Trophoblast cell (in vitro differentiated cells and primary cell): ENCODE measurements around the gene RCN1.
"Not testable (repeated sequence)": the region's sequence is repeated elsewhere in the genome, so short reads cannot be mapped to it uniquely, and the experiment has no call there.

Experiments
- DNase-seq, 2 donors: peaks; one replicate each; pipeline ENCODE4 v3.0.0-alpha.2; 2016
- H2AFZ ChIP-seq: 2 replicates; pipeline ENCODE4 v1.6.1; 2013; ENCODE audit warnings: low read length, moderate library complexity, mild to moderate bottlenecking; ENCODE audit not compliant: insufficient read depth, poor library complexity
- H2AK5ac ChIP-seq: 2 replicates; pipeline ENCODE4 v1.6.1; 2013; ENCODE audit warnings: mild to moderate bottlenecking, low read length
- H2BK120ac ChIP-seq: 2 replicates; pipeline ENCODE4 v1.6.1; 2013; ENCODE audit warnings: low read length, mild to moderate bottlenecking, moderate library complexity; ENCODE audit not compliant: insufficient read depth, poor library complexity
- H2BK12ac ChIP-seq: 2 replicates; pipeline ENCODE4 v1.6.1; 2013; ENCODE audit warnings: mild to moderate bottlenecking, low read length, moderate library complexity
- H2BK5ac ChIP-seq: 2 replicates; pipeline ENCODE4 v1.6.1; 2013; ENCODE audit warnings: low read length, low read depth, moderate library complexity, mild to moderate bottlenecking; ENCODE audit not compliant: poor library complexity
- H3K14ac ChIP-seq: 2 replicates; pipeline ENCODE4 v1.6.1; 2013; ENCODE audit warnings: mild to moderate bottlenecking, low read length
- H3K18ac ChIP-seq: 2 replicates; pipeline ENCODE4 v1.6.1; 2013; ENCODE audit warnings: mild to moderate bottlenecking, low read length
- H3K23ac ChIP-seq: 2 replicates; pipeline ENCODE4 v1.6.1; 2013; ENCODE audit warnings: low read length
- H3K27ac ChIP-seq: 2 replicates; pipeline ENCODE4 v1.5.1; 2013; ENCODE audit warnings: low read depth, mild to moderate bottlenecking, inconsistent platforms, low read length, moderate library complexity
- H3K27me3 ChIP-seq: 2 replicates; pipeline ENCODE4 v1.6.1; 2013; ENCODE audit warnings: inconsistent platforms, mild to moderate bottlenecking, low read length, moderate library complexity; ENCODE audit not compliant: insufficient read depth
- H3K36me3 ChIP-seq, 2 experiments: 1 replicate in 1 of 2; 2 replicates in 1 of 2; pipeline ENCODE4 v1.6.1; 2013; ENCODE audit warnings: low read length in 2 of 2, mild to moderate bottlenecking in 2 of 2, moderate library complexity in 1 of 2; ENCODE audit not compliant: insufficient read depth in 2 of 2, control insufficient read depth in 1 of 2
- H3K4ac ChIP-seq: 2 replicates; pipeline ENCODE4 v1.6.1; 2013; ENCODE audit warnings: low read depth, mild to moderate bottlenecking, low read length, moderate library complexity
- H3K4me1 ChIP-seq, 2 experiments: 1 replicate in 1 of 2; 2 replicates in 1 of 2; pipeline ENCODE4 v1.6.1; 2013; ENCODE audit warnings: low read length in 2 of 2, mild to moderate bottlenecking in 2 of 2, moderate library complexity in 1 of 2; ENCODE audit not compliant: insufficient read depth in 2 of 2, control insufficient read depth in 1 of 2
- H3K4me2 ChIP-seq: 2 replicates; pipeline ENCODE4 v1.6.1; 2013; ENCODE audit warnings: inconsistent platforms, mild to moderate bottlenecking, low read length, moderate library complexity
- H3K4me3 ChIP-seq: 2 replicates; pipeline ENCODE4 v1.5.1; 2013; ENCODE audit warnings: mild to moderate bottlenecking, low read depth, low read length, inconsistent platforms
- H3K79me1 ChIP-seq: one replicate; pipeline ENCODE4 v1.6.1; 2013; ENCODE audit warnings: low read length
- H3K79me2 ChIP-seq: 2 replicates; pipeline ENCODE4 v1.6.1; 2013; ENCODE audit warnings: low read length, mild to moderate bottlenecking; ENCODE audit not compliant: control insufficient read depth, insufficient read depth, poor library complexity
- H3K9ac ChIP-seq: 2 replicates; pipeline ENCODE4 v1.6.1; 2013; ENCODE audit warnings: mild to moderate bottlenecking, low read length
- H3K9me3 ChIP-seq: 2 replicates; pipeline ENCODE4 v1.6.1; 2013; ENCODE audit warnings: low read depth, mild to moderate bottlenecking, control low read depth, inconsistent platforms, low read length; ENCODE audit not compliant: insufficient read depth
- H4K12ac ChIP-seq: 2 replicates; pipeline ENCODE4 v1.6.1; 2013; ENCODE audit warnings: low read depth, mild to moderate bottlenecking, low read length, moderate library complexity
- H4K8ac ChIP-seq: 2 replicates; pipeline ENCODE4 v1.6.1; 2013; ENCODE audit warnings: low read depth, mild to moderate bottlenecking, low read length, moderate library complexity
- H4K91ac ChIP-seq: one replicate; pipeline ENCODE4 v1.6.1; 2013; ENCODE audit warnings: low read depth, mild to moderate bottlenecking, low read length, moderate library complexity
- WGBS: extraction: QIAGEN DNeasy Blood & Tissue Kit; methylation state at CpG from one replicate; pipeline ENCODE4 v1.1.7; 2013; ENCODE audit warnings: missing lambda C conversion rate; ENCODE audit not compliant: insufficient read length, insufficient coverage; ENCODE audit errors: extremely low coverage; 5-methylcytosine and 5-hydroxymethylcytosine counted together

The RCN1 gene

GRCh38 chr11:32056438-32056837 lies 34.4 kb upstream of the RCN1 start:
- Histone ChIP-seq H3K23ac (no peak overlapping the region), H3K14ac (no peak overlapping the region), H3K4me2 (no peak overlapping the region), H3K79me1 (no peaks in the 10 kb centered on the region), H3K36me3 (no peaks in the 10 kb centered on the region), H3K4me1 (no peaks in the 10 kb centered on the region), H2AK5ac (no peak overlapping the region), H4K8ac (no peak overlapping the region), H3K79me2 (no peaks in the 10 kb centered on the region), H3K27ac (no peak overlapping the region), H2BK120ac (no peak overlapping the region), H3K4ac (no peak overlapping the region), H4K91ac (no peak overlapping the region), H3K9me3 (no peaks in the 10 kb centered on the region), H3K4me3 (no peak overlapping the region), H2BK5ac (no peak overlapping the region), H2AFZ (no peak overlapping the region), H3K27me3 (no peaks in the 10 kb centered on the region), H4K12ac (no peak overlapping the region), H3K18ac (no peak overlapping the region), H3K9ac (no peak overlapping the region), H2BK12ac (no peak overlapping the region)
- no peak for DNase-seq
- WGBS = no CpG with 5 or more reads among the region's 6 CpGs

- WGBS = no CpG with 5 or more reads among the region's 6 CpGs
Measured at GRCh38 chr11:32059686-32060462, 31.0 kb upstream of the RCN1 start.

GRCh38 chr11:32062540-32062939 lies 28.3 kb upstream of the RCN1 start:
- Histone ChIP-seq H3K9ac (no peak overlapping the region), H4K8ac (no peak overlapping the region), H3K4me3 (no peak overlapping the region), H4K91ac (no peak overlapping the region), H2AFZ (no peak overlapping the region), H3K23ac (no peak overlapping the region), H3K79me2 (no peaks in the 10 kb centered on the region), H3K79me1 (no peaks in the 10 kb centered on the region), H4K12ac (no peak overlapping the region), H2BK12ac (no peak overlapping the region), H3K18ac (no peak overlapping the region), H3K4me2 (no peak overlapping the region), H3K27me3 (no peaks in the 10 kb centered on the region), H2BK120ac (no peak overlapping the region), H3K9me3 (no peaks in the 10 kb centered on the region), H3K36me3 (no peaks in the 10 kb centered on the region), H3K14ac (no peak overlapping the region), H3K4ac (no peak overlapping the region), H2BK5ac (no peak overlapping the region), H3K27ac (no peak overlapping the region), H2AK5ac (no peak overlapping the region), H3K4me1 (no peaks in the 10 kb centered on the region)
- no peak for DNase-seq
- WGBS = no CpG with 5 or more reads among the region's 3 CpGs

More at GRCh38 chr11:32059686-32060462, 31.0 kb upstream of the RCN1 start:
- H4K91ac ChIP-seq = no peak overlapping the region
- no peak overlapping the region for H2BK120ac ChIP-seq
- H3K27ac ChIP-seq = no peak overlapping the region
- no peaks in the 10 kb centered on the region for H3K9me3 ChIP-seq
- H3K36me3 ChIP-seq = no peaks in the 10 kb centered on the region
- H3K18ac ChIP-seq = no peak overlapping the region
- no peak overlapping the region for H4K8ac ChIP-seq
- no peak overlapping the region for H2AK5ac ChIP-seq
- no peak overlapping the region for H3K14ac ChIP-seq
- H3K27me3 ChIP-seq = no peaks in the 10 kb centered on the region
- no peak overlapping the region for H3K4me2 ChIP-seq
- H3K79me1 ChIP-seq = no peaks in the 10 kb centered on the region
- no peaks in the 10 kb centered on the region for H3K79me2 ChIP-seq
- no peak overlapping the region for H2BK12ac ChIP-seq
- no peak overlapping the region for H2AFZ ChIP-seq
- DNase-seq = no peak
- no peak overlapping the region for H4K12ac ChIP-seq
- no peak overlapping the region for H3K23ac ChIP-seq
- H2BK5ac ChIP-seq = no peak overlapping the region
- no peak overlapping the region for H3K4ac ChIP-seq
- H3K9ac ChIP-seq = no peak overlapping the region
- no peak overlapping the region for H3K4me3 ChIP-seq
- H3K4me1 ChIP-seq = no peaks in the 10 kb centered on the region

- not testable (repeated sequence) for H3K18ac ChIP-seq, H3K4me1 ChIP-seq, H4K8ac ChIP-seq, H2BK12ac ChIP-seq, H3K9ac ChIP-seq, H4K12ac ChIP-seq, H3K4ac ChIP-seq, H3K4me3 ChIP-seq, H2AFZ ChIP-seq, H3K27me3 ChIP-seq, H4K91ac ChIP-seq, DNase-seq, H3K79me2 ChIP-seq, H2BK120ac ChIP-seq, H3K4me2 ChIP-seq, H3K27ac ChIP-seq, H3K14ac ChIP-seq, H3K23ac ChIP-seq, H3K79me1 ChIP-seq, H3K36me3 ChIP-seq, H2AK5ac ChIP-seq, H2BK5ac ChIP-seq, H3K9me3 ChIP-seq
- no CpG with 5 or more reads among the region's 3 CpGs for WGBS
Measured at GRCh38 chr11:32063031-32063430, 27.8 kb upstream of the RCN1 start.
